ENCODE data around the gene SALL2.

DNA sequence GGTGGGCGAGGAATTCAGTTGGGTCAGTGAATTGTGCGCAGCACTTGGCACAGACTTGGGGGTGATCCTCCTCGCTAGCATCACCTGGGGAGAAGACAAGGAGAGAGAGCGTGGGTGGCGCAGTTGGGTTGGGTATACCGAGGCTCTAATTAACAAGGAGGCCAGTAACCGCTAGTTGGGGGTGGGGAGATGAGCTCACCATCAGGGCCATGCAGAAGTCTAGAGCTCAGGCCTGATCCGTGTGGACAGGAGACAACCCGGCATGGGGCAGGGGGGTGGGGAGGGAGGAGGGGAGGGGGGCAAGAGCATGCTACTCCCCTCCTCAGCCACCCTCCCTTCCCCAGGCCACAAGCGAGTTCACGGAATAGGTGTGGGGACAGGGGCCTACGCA, 580 bp downstream of the SALL2 start:
- TF ChIP-seq, protein P1, sequence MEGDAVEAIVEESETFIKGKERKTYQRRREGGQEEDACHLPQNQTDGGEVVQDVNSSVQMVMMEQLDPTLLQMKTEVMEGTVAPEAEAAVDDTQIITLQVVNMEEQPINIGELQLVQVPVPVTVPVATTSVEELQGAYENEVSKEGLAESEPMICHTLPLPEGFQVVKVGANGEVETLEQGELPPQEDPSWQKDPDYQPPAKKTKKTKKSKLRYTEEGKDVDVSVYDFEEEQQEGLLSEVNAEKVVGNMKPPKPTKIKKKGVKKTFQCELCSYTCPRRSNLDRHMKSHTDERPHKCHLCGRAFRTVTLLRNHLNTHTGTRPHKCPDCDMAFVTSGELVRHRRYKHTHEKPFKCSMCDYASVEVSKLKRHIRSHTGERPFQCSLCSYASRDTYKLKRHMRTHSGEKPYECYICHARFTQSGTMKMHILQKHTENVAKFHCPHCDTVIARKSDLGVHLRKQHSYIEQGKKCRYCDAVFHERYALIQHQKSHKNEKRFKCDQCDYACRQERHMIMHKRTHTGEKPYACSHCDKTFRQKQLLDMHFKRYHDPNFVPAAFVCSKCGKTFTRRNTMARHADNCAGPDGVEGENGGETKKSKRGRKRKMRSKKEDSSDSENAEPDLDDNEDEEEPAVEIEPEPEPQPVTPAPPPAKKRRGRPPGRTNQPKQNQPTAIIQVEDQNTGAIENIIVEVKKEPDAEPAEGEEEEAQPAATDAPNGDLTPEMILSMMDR (IDR thresholded peaks at IDR 0.05): no peak
- TF ChIP-seq SMAD3 (CRISPR knock-in tag; IDR thresholded peaks at IDR 0.05; ENCODE audit: borderline replicate concordance): no peak
- no peak for TF ChIP-seq GABPB1 (CRISPR knock-in tag; IDR thresholded peaks at IDR 0.05)
- TF ChIP-seq, protein P2, sequence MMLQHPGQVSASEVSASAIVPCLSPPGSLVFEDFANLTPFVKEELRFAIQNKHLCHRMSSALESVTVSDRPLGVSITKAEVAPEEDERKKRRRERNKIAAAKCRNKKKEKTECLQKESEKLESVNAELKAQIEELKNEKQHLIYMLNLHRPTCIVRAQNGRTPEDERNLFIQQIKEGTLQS (CRISPR knock-in tag; conservative IDR thresholded peaks at IDR 0.05): no peak
- TF ChIP-seq SMAD4 (CRISPR knock-in tag; IDR thresholded peaks at IDR 0.05): no peak
- no peak for TF ChIP-seq ZNF121 (CRISPR knock-in tag; IDR thresholded peaks at IDR 0.05)
- TF ChIP-seq, protein P3, sequence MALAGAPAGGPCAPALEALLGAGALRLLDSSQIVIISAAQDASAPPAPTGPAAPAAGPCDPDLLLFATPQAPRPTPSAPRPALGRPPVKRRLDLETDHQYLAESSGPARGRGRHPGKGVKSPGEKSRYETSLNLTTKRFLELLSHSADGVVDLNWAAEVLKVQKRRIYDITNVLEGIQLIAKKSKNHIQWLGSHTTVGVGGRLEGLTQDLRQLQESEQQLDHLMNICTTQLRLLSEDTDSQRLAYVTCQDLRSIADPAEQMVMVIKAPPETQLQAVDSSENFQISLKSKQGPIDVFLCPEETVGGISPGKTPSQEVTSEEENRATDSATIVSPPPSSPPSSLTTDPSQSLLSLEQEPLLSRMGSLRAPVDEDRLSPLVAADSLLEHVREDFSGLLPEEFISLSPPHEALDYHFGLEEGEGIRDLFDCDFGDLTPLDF (CRISPR knock-in tag; IDR thresholded peaks at IDR 0.05): no peak
